D721Med (cell line): ENCODE measurements around the gene TLR8.

ENCODE experiments used
- DNase-seq: peaks from one replicate; pipeline ENCODE4 v3.0.0; 2011; ENCODE audit warnings: low spot score; ENCODE audit not compliant: insufficient read length
- FAIRE-seq: peaks from 2 replicates; lab custom pipeline; 2011; peaks lifted over from hg19 to GRCh38; lab: Jason Lieb, UNC
- CTCF ChIP-seq: IDR thresholded peaks from 2 replicates; pipeline ENCODE4 v1.5.1; 2012; ENCODE audit warnings: mild to moderate bottlenecking, control low read depth; ENCODE audit not compliant: insufficient read depth; ENCODE audit errors: missing control alignments

The TLR8 gene

GRCh38 chrX:12887767-12888166 is 18.7 kb upstream of the TLR8 start:
- DNase-seq (no peak), FAIRE-seq (no peak)
- TF ChIP-seq CTCF: no peak

DNA sequence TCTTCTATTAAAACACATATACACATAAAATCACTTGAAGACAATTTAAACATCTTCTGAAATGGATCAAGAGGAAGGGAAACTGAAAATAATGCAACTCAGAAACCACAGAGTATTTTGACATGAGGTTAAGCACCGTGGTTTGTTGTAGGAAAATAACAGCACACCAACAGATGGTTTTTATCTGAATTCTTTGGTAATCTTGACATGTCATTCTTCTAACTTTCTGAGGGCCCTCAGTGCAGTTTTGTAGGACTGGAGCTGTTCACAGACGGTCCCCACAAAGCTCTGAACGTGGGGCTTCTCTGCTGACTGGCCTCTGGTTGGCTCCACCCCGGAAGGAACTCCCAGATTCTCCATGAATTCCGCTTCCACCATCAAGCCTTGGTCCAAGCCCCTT is 16.0 kb upstream of the TLR8 start:
- no peak for TF ChIP-seq CTCF
- DNase-seq (no peak), FAIRE-seq (no peak)

- DNase-seq: no peak
- no peak for TF ChIP-seq CTCF
- FAIRE-seq: no peak
Measured at GRCh38 chrX:12891171-12891570, 15.2 kb upstream of the TLR8 start.

DNA sequence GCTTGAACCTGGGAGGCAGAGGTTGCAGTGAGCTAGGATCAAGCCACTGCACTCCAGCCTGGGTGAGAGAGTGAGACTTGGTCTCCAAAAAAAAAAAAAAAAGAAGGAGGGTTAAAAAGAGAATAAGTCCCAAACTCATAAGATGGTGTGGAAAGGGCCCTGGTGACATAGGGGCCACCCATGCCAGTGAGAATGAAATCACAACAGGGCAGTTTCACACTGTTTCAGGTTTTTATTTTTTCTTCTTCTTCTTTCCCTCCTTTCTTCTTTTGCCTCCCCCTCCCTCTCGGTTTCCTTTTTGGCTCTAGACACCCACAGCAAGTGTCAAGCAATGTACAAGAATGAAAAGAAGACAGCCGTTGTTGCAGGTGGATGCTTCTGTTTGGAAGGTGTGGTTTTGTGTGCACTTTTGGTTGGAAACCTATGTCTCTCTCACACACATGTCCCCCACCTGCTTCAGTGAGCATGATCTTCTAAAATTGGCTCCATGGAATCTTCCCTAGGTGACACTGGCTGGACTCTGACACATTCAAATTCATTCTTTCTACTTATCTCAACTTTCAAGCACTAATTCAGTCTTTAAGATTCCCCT is 14.4 kb upstream of the TLR8 start:
- DNase-seq (no peak), FAIRE-seq (no peak)

GRCh38 chrX:12892716-12893115 is 13.7 kb upstream of the TLR8 start:
- no peak for TF ChIP-seq CTCF
- DNase-seq: no peak
- FAIRE-seq: no peak

More for the DNA sequence above, 14.4 kb upstream of the TLR8 start:
- no peak for TF ChIP-seq CTCF

GRCh38 chrX:12894074-12895030 is 12.1 kb upstream of the TLR8 start:
- no peak for FAIRE-seq
- TF ChIP-seq CTCF: peak; percentile 40
- DNase-seq: no peak

- no peak for TF ChIP-seq CTCF
- DNase-seq (no peak), FAIRE-seq (no peak)
Measured at GRCh38 chrX:12895866-12896265, 10.6 kb upstream of the TLR8 start.
